ENCODE measurements around the gene EPB41. TPM values are rescaled to one million over a fixed set of nuclear protein-coding genes. Genes with fewer than 3 reads are reported as not detected.

The EPB41 gene
- total RNA-seq, 1 donor from 2014 or later, result 37.7 TPM

DNA sequence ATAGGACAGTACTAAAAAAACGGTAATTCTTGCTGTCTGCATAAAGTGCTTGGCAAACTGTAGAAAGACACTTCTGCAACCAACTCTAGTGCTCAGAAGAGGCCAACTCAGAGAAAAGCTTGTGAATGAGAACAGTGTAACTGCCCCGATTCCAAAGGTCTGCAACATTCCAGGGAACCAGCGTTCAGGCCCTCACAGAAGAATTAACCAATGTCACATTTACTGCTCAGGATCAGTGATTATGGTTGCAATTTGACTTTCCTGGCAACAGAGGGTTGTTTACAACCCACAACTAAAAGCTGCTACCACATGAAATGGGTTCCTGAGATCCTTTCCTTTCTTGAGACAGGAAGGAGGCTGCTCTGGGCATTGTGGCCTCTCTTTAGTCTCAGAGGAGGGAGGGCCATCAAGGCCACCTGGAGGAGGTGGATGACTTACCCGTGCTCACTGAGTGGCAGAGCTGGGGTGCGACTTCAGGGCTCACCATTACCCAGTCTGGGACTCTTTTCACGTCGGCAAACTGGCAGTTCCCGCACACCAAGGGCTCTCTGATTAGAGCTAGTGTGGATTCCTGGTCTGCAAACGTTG lies 252.0 kb downstream of the EPB41 start:
- DNase-seq (ENCODE audit: low spot score), result no peak

DNA sequence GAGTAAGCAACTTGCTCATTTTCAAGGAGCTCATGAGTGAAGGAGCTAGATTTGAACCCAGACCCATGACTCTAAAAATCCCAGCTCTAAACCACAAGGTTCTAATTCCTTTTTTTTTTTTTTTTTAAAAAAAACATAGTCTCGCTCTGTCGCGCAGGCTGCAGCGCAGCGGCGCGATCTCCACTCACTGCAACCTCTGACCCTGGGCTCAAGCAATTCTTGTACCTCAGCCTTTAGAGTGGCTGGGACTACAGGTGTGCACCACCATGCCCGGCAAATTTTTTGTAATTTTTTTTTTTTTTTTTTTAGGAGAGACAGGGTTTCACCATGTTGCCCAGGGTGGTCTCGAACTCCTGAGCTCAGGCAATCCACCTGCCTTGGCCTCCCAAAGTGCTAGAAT lies 253.5 kb downstream of the EPB41 start:
- no peak for DNase-seq (ENCODE audit: low spot score)

Other genes starting within 250 kb of the EPB41 start
- 11.4 TPM for gene GMEB1, start 245.8 kb upstream of the EPB41 start, total RNA-seq
- 65.5 TPM for gene YTHDF2, start 177.6 kb upstream of the EPB41 start, total RNA-seq
- not detected for gene OPRD1, start 102.4 kb upstream of the EPB41 start, total RNA-seq
- gene TMEM200B, start 209.3 kb downstream of the EPB41 start, total RNA-seq, result 15.1 TPM

Measured in mesenteric fat pad (tissue), 1 donor.